GM21786 (cell line): Measurements from ENCODE around the gene ILDR1.

Experiments used
- ATAC-seq: cut with Tn5 transposase; IDR thresholded peaks from one replicate; pipeline ENCODE4 v1.9.1; 2021; ENCODE audit not compliant: unreplicated experiment

The ILDR1 gene

DNA sequence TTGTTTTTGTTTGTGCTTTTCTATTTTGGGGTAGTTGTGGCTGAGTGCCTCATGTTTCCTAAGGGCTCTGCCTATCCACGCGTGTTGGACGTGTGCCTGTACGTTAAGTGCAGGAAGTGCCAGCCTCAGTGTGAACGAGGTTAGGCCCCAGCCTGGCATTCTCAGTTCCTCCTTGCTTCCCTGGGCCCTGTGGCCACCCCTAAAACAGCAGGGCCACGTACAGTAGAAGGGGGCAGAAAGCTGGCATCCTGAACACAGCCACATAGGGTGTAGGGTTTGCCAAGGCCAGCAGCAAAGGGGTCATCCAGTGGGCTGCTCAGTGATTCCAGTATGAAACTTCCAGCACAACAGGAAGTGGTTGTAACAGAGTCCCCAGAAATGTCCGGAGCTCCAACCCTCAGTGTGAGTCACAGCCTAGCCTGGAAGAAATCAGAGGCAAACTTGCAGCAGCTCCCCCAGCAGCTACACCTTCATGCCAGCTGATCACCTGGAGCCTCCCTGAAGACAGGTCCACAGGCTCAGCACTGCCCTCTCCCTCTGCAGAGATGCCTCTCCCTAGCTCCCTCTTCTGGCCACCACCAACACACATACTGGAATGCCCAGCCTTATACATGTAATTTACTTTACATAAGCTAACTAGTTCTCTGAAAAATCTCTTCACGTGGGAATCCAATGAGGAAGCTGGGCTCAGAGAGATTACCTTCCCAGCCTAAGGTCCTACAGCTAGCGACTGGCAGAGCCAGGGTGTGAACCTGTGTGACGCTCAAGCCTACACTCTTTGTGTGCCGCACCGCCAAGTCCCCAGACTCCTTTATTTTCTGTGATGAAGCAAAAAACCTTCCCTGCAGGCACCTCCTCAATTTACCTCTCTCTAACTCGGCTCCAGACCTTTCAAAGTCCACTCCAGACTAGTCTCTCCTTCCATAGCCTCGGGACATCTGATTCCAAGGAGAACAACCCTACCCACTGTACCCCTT, 26.6 kb downstream of the ILDR1 start:
- peak; percentile 32 for ATAC-seq

DNA sequence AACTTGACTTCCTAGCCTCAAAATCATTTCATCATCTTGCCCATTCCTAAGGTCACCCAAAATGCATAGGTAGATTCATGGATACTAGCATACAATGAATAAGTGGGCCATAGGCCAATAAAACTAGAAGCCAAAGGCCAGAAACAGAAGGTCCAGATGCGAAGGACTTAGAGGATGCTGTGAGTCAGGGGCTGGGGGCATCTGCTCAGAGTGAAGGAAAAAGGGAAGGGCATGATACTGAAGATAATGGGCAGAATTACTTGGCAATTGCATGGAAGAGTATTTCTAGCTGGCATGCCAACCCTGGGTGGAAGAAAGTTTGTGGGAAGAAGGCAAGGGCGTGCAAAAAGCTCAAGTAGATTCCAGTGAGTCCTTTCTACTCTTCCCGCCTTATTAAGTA, 27.5 kb downstream of the ILDR1 start:
- no peak for ATAC-seq

DNA sequence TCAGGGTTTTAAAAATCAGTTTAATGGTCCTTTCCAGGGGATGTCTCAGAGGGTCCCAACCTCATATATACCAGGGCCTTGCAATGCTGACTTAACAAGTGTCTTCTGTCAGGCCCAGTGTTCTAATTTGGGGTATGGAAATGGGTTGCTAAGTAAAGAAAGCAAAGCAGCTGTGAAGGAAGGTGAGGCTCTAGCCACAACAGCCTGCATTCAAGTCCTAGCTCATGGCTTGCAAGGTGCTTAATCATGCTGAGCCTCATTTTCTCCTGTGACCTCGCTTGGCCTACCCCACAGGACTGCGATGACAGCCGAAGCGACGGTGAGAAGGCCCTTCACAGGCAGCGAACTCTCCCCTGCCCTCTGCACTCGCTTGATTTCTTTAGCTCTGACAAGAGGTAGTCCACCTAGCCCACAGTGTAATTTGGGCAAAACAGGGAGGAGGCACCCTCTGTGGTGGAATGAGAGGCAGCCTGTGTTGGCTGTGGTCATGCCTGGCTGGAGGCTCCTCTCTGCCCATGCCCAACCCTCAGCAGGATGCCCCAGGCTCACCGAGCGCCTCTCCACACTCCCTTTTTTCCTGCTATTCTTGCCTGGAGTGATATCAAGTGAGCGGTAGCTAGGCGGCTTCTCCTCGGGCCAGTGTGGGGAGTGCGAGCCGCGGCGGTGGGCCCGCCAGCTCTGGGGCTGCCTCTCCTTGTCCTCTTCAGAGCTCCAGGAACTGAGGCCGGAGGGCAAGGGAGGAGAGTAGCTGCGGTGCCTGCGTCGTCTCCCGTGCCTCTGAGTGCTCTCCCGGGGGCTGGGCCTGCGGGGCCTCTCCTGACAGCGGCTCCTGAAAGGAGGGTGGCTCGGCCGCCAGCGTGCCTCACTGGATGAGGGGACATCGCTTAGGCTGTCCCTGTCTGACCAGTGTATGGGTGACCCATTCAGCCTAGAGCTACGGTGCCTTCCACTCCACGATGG, 29.2 kb downstream of the ILDR1 start:
- peak; percentile 63 for ATAC-seq

DNA sequence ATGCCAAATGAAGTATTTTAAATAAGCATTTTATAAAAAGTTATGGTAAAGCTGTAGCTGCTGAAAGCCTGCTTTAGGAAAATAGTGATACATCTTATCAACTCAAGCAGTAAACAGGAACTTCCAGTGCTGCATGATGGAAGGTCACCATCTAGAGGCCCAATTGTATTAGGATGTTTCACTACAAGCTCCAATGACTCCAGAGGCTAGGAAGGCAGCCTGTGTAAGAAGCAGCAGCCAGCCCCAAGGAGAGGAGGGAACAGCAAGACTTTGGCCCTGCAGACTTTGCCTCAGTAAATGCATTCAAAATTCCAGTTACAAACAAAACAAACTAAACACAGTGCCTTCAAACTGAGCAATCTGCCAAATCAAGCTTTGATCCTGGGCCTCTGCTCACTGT, 32.1 kb downstream of the ILDR1 start:
- ATAC-seq = no peak

DNA sequence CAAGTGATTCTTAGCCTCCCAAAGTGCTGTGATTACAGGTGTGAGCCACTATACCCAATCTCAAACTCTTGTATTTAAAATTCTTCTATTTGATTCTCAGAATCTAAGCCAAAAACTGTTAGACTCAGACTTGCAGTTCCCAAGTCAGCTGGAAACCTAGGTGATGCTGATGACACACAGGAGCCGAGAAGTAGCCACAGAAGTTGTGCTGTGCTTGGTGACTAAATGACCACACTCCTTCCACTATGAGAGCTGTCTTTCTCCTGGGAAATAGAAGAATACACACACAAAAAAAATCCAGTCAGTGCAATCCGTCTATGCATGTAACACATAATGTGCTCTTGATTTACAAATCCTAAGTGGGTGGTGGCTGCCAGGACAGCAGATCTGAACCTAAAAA, 33.9 kb downstream of the ILDR1 start:
- no peak for ATAC-seq

DNA sequence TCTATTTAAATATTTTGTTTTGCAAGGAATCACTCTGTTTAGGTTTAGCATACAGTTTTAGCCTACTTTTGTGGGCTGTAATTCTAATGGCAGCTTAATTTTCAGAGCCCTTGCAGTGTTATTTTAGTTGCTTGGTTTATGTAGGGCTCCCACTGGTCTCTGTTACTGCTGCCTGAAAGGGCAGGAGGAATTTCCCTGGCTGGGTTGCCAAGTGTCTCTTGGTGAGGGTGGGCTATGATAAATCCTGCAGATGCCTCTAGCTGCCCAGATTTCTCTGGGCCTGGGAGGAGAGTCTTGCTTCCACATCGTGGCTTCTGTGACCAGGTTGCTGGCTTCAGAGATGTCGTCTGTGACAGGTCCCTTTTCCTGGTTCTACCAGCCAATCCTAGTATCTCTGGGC, 36.2 kb downstream of the ILDR1 start:
- no peak for ATAC-seq

DNA sequence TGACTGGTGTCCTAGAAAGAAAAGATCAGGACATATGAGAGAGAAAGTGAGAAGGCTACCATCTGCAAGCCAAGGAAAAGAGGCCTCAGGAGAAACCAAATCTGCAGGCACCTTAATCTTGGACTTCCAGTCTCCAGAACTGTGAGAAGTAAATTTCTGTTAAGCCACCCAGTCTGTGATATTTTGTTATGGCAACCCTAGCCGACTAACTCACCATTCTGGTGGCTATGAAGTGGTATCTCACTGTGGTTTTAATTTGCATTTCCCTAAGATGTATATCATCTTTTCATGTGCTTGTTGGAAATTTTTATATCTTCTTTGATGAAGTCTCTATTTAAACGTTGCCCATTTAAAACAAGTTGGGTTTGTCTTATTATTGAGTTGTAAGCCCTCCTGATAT, 40.6 kb downstream of the ILDR1 start:
- no peak for ATAC-seq

DNA sequence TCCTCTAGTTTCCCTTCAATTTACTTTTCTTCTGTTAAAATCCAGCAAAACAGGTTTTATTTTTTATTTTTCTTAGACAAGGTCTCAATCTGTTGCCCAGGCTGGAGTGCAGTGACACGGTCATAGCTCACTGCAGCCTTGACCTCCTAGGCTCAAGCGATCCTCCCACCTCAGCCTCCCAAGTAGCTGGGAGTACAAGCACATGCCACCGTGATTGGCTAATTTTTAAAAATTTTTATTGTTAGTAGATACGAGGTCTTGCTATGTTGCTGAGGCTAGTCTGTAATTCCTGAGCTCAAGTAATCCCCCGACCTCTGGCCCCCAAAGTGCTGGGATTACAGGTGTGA, 41.6 kb downstream of the ILDR1 start:
- ATAC-seq = peak; percentile 22

DNA sequence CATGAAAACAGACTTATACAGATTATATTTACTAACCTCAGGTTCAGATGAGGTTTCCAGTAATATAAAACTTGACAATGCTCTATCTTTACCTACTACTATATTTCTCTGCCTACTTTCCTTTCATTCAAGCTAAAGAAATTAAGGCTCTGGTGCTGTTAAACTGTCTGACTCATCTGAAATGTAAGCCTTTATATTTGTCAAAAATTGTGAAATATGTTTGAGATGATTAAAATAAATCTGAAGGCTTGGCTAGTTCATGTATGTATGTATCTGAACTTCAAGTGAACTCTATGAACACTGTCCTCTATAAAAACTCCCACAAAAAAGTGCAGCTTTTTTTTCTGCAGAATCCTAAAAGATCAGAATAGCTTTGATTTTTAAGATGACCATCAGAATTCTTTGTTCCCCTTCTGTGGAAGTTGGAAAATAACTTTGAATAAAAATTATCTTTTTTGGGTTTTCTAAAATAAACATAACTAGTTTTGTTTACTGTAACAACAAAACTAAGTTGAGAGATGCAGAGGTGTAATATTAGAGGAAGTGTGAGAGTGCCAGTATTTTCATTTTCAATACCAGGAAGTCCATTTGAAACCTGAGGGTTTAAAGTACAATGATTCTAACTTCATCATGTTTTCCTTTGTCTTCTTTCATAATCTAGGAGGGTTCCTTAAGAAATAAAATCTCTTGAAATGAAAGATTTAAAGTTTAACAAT, 42.2 kb downstream of the ILDR1 start:
- peak; percentile 72 for ATAC-seq

DNA sequence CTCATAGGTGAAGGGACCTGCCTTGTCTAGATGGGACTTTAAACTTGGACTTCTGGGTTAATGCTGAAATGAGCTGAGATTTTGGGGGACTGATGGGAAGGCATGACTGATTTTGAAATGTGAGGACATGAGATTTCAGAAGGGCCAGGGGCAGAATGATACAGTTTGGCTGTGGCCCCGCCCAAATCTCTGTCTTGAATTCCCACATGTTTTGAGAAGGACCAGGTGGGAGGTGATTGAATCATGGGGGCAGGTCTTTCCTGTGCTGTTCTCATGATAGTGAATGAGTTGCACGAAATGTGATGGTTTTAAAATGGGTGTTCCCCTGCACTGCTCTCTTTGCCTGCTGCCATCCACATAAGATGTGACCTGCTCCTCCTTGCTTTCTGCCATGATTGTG, 42.8 kb downstream of the ILDR1 start:
- ATAC-seq = no peak

DNA sequence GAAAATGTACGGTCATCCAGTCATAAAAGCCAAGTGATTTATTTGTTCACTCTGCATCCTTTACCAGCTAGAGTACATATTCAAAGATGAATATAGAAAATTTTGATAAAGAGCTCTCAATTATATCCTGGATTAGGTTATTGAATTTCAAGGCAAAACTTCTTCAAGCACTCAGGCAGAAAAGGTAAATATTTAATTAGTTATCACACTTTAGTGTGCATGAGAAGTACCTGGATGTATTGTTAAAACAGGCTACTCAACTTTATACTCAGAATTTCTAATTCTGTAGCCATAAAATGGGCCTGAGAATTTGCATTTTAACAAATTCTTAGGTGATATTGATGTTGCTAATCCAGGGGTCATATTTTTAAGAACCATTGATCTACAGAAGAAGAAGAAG, 45.3 kb downstream of the ILDR1 start:
- no peak for ATAC-seq

DNA sequence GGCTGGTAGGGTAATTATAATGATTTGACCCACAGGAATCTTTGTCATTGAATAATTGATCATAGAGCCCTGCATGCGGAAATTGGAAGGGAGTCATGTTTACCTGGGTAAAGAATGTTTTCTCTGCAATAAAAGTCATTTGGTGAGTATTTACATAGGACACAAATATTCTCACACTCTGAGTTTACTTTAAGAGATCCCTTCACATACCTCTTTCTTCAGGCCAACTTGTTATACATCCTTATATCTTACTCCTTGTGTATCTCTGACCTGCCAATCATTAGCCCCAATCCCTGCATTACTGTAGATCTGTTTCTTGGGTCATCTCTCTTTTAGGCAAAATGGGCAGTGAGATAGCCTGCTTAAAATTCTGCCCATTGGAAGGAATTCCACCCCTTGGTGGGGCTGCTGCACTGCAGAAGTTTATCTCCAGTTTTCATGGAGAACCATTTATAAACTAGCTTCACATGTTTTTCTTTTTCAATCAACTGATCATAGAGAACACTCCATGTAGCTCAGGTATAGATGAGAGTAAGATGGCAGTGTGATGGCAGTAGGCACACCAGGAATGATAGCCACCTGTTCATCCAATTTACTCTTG, 46.2 kb downstream of the ILDR1 start:
- no peak for ATAC-seq

DNA sequence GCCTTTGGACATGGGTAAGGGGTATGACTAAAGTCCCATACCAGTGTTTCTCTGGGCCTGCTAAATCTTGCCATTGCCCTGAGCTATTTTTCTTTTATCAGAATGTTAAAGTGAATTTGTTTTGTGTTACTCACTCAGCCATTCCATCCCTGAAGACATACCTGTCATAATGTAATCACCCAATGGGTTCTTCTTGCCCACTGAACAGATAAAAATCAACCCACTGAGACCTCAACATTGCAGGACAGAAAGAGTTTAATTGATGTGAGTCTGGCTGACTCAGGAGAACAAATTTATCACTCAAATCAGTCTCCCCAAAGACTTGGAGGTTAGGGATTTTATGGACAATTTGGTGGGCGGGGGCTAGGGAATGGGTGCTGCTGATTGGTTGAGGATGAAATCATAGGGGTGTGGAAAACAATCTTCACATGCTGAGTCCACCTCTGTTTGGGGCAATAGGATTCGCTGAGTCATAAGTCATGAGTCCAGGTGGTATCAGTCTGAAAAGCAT, 47.4 kb downstream of the ILDR1 start:
- ATAC-seq = no peak

DNA sequence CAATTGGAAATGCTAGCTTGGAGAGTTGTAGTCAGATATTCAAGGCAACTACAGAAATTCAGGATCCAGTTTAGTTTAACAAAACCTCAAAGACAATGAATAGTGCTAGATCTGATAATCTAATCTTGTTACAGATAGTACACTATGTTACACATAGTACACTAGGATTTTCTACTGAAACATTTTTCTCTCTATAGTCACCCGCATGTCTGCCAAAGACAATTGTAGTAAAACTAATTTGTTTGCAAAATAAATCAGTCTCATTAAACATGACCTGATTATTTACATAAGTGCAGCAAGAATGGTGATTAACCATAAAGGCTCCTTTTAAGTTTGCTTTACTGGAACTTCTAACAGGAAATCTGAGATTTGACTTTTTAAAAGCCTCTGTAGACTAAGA, 52.0 kb downstream of the ILDR1 start:
- no peak for ATAC-seq

DNA sequence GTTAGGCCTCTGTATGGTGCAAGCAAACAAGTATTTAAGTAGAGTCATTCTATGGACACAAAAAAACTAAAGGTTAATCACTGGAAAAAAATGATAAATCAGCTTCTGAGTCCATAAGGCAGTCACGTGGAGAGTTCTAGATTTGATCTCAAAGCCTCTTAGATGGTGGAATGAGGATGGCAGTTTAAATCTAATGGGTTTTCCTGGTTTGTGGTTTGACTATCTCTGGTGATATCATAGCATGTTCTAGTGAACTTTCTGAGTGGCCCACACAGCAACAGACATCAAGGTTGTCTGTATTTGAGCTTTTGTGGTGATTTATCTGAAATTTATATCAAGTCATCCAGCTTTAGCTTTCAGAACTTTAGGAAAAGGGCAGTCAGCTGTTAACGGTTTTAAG, 52.4 kb downstream of the ILDR1 start:
- ATAC-seq = no peak

DNA sequence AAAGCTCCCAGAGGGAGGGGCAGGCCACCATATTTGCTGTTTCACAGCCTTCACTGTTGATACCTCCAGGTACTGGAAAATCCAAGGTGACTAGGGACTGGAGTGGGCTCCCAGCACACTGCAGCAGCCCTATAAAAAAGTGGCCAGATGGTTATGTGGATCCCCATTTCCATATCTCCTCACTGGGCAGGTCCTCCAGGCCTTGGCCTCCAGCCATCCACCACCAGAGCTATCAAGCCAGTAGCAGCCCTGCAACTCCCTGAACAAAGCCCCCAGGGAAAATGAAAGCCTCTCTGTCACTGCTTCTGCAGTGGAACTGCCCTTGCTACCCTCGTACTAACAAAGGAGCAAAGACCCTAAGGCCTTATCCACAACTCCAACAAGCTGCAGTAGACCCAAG, 58.4 kb downstream of the ILDR1 start:
- ATAC-seq = no peak

DNA sequence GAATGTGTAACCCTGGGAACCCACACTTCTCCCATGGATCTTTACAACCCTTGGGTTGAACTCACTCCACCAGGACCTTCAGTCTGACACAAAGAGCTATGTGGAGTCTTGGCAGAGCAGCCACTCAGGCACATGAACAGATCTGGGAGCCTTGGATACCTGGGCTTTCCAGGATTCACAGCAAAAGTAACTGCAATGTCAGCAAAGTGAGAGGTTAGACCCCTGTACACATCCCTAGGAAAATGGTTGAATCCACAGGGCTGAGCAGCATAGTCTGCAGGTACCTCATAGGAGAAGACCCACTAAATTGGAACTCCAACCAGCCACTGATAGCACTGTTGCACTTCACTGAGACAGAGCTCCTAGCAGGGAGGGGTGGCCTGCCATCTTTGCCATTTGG, 59.6 kb downstream of the ILDR1 start:
- no peak for ATAC-seq

DNA sequence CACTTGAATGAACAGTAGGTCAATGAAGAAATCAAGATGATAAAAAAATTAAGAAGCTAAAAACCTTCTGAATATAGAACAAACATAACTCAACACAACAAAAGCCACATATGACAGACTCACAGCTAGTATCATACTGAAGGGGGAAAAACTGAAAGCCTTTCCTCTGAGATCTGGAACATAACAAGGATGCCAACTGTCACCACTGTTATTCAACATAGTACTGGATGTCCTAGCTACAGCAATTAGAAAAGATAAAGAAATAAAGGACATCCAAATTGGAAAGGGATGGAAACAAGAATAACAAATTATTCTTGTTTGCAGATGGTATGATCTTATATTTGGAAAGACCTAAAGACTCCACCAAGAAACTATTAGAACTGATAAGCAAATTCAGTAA, 60.8 kb downstream of the ILDR1 start:
- ATAC-seq = no peak

DNA sequence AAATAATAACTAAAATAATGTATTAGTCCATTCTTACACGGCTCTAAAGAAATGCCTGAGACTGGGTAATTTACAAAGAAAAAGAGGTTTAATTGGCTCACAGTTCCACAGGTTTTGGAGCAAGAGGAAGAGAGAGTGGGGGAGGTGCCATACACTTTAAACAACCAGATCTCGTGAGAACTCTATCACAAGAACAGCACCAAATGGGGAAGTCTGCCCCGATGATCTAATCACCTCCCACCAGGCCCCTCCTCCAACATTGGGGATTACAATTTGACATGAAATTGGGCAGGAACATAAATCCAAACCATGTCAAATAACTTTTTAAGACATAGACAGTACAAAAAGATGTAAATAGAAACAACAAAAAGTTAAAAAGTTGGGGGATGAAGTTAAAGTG, 63.2 kb downstream of the ILDR1 start:
- no peak for ATAC-seq

DNA sequence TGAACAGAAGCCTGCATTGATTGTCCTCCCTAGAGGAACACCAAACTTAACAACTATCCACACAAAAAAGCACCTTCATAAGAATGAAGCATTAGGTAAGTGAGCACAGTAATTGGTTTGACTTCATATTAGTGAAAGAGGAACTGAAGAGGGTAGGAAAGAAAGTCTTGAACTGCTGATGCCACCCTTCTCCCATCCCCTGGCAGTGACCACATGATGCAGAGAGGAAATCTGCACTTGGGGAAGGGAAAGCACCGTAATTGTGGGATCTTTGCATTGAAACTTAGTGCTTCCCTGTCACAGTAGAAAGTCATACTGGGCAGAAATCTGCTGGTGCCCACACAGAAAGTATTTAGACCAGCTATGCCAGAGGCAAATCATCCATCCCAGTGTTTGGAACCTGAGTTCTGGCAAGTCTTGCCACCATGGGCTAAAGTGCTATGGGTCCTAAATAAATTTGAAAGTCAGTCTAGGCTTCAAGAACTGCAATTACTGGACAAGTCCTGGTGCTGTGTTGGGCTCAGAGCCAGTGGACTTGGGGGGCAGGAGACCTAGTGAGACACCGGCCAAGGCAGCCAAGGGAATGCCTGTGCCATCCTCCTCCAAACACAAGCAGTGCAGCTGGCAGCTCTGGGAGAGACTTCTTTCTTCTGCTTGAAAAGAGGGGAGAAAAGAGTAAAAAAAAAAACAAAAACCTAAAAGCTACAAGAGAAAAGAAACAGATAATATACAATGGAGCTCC, 64.2 kb downstream of the ILDR1 start:
- peak; percentile 87 for ATAC-seq
